ENCODE measurements around the gene RNF175.

RNF175 gene

DNA sequence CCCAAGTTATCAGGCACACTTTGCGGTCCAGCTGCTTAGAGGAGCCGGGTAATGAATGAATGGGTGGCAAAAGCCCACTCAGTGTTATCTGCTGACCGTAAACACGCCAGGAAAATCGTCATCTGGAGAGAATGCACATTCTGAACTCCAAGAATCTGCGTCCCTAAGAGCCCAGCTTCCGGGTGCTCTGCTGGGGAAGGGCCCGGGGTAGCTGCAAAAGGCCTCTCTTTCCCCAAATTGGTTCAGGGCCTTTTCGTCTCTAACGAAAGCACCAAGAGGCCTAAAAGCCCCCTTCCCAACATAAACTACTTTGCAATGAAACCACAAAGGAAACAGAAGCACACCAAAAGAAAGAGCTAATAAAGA lies 30.7 kb upstream of the RNF175 start:
- ChIA-PET CTCF (no interaction called here), POLR2A (no interaction called here)
- TF ChIP-seq, protein P1, sequence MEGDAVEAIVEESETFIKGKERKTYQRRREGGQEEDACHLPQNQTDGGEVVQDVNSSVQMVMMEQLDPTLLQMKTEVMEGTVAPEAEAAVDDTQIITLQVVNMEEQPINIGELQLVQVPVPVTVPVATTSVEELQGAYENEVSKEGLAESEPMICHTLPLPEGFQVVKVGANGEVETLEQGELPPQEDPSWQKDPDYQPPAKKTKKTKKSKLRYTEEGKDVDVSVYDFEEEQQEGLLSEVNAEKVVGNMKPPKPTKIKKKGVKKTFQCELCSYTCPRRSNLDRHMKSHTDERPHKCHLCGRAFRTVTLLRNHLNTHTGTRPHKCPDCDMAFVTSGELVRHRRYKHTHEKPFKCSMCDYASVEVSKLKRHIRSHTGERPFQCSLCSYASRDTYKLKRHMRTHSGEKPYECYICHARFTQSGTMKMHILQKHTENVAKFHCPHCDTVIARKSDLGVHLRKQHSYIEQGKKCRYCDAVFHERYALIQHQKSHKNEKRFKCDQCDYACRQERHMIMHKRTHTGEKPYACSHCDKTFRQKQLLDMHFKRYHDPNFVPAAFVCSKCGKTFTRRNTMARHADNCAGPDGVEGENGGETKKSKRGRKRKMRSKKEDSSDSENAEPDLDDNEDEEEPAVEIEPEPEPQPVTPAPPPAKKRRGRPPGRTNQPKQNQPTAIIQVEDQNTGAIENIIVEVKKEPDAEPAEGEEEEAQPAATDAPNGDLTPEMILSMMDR (IDR thresholded peaks at IDR 0.05; ENCODE audit: control extremely low read depth, extremely low read depth, low read depth, missing control alignments), result no peak
- no peak for DNase-seq (ENCODE audit: extremely low spot score)

DNA sequence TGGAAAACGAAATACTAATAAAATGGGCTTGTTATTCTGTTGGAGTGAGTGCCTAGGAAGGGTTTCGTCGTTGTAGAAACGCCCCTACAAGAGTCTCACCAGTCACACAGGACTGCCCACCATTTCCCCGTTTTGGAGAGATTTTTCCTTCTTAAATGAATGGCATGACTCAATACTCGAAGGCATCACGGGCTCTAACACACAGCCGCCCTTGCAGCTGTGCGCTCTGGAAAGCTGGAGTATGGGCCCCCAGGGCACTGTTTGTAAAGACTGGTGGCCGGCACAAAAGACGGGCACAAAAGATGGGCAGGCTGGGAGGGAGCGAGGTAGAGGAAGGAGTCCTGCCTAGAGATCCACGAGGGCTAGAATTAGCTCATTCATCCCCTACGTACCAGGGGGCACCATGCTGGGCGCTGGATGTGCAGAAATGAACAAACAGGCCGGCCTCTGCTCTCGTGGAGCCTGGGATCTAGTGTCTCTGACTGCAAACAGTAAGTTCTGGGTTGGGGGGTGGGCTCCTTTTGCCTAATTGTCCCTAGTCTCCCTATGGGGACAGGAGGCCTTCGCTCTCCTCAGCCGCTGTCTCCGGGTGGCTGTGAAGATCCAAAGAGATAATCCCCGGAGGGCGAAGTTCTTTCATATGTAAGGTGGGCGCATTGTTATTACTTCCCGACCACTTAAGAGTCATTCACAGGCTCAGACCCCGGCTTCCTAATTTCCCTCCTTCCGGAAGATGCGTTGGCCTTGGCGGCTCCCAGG lies 30.1 kb upstream of the RNF175 start:
- CTCF ChIA-PET, result no interaction called here
- TF ChIP-seq, protein P1 (IDR thresholded peaks at IDR 0.05; ENCODE audit: control extremely low read depth, extremely low read depth, low read depth, missing control alignments), result no peak
- DNase-seq (ENCODE audit: extremely low spot score), result no peak
- POLR2A ChIA-PET, result no interaction called here

DNA sequence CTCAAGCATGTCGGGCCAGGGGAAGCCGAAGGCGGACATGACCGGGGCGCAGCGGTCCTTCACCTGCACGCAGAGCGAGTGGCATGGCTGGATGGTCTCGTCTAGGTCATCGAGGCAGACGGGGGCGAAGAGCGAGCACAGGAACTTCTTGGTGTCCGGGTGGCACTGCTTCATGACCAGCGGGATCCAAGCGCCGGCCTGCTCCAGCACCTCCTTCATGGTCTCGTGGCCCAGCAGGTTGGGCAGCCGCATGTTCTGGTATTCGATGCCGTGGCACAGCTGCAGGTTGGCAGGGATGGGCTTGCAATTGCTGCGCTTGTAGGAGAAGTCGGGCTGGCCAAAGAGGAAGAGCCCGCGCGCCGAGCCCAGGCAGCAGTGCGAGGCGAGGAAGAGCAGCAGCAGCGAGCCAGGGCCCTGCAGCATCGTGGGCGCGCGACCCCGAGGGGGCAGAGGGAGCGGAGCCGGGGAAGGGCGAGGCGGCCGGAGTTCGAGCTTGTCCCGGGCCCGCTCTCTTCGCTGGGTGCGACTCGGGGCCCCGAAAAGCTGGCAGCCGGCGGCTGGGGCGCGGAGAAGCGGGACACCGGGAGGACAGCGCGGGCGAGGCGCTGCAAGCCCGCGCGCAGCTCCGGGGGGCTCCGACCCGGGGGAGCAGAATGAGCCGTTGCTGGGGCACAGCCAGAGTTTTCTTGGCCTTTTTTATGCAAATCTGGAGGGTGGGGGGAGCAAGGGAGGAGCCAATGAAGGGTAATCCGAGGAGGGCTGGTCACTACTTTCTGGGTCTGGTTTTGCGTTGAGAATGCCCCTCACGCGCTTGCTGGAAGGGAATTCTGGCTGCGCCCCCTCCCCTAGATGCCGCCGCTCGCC lies 28.8 kb upstream of the RNF175 start, which contains the start of gene SFRP2:
SFRP2 (minus strand) TSS at position 671 of the 864 bp plus-strand sequence; CDS start at position 423, 248 bp downstream.
- ChIA-PET POLR2A (no interaction called here), CTCF (no interaction called here)
- no peak for DNase-seq (ENCODE audit: extremely low spot score)
- TF ChIP-seq, protein P1 (IDR thresholded peaks at IDR 0.05; ENCODE audit: control extremely low read depth, extremely low read depth, low read depth, missing control alignments), result no peak

DNA sequence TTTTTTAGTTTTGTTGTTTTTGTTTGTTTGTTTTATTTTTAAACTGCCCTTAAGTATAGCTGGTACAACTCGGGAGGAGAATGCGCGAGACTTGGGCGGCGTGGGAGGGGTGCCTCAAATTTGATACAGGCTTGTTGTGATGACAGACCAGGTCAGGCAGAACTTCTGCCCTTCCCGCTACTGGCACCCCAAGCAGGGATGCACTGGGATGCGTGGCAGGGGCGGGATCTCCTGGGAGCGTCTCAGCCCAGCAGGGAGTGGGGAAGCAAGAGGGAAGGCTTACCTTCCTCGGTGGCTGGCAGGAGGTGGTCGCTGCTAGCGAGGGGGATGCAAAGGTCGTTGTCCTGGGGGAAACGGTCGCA lies 28.2 kb upstream of the RNF175 start:
- ChIA-PET POLR2A (no interaction called here), CTCF (interaction anchor here (1.5 kb wide), 1 partner anchor 8 kb away, joined by 4 read pairs; no protein-coding TSS in a partner anchor)
- no peak for DNase-seq (ENCODE audit: extremely low spot score)
- TF ChIP-seq, protein P1 (IDR thresholded peaks at IDR 0.05; ENCODE audit: control extremely low read depth, extremely low read depth, low read depth, missing control alignments), result no peak

DNA sequence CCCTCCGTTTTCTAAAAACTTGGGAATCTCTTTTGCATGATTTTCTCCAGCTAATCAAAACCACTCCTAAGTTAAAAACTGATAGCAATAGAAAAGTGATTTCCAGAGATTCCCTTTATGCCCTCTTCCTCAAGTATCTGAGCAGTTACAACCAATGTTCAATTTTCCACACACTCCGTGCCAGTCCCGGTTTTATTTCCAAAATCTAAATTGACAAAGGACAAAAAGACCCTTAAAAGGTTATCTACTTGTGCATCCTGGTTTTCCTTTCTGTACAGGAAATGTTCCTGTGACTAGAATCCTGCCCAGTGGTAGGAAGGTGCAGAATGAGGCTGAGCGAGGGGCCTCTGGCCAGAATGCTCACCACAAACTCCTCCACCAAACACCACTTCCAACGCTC lies 27.8 kb upstream of the RNF175 start:
- TF ChIP-seq, protein P1 (IDR thresholded peaks at IDR 0.05; ENCODE audit: control extremely low read depth, extremely low read depth, low read depth, missing control alignments), result no peak
- POLR2A ChIA-PET, result no interaction called here
- CTCF ChIA-PET, result interaction anchor here (1.5 kb wide), 1 partner anchor 9 kb away, joined by 4 read pairs; no protein-coding TSS in a partner anchor
- no peak for DNase-seq (ENCODE audit: extremely low spot score)

DNA sequence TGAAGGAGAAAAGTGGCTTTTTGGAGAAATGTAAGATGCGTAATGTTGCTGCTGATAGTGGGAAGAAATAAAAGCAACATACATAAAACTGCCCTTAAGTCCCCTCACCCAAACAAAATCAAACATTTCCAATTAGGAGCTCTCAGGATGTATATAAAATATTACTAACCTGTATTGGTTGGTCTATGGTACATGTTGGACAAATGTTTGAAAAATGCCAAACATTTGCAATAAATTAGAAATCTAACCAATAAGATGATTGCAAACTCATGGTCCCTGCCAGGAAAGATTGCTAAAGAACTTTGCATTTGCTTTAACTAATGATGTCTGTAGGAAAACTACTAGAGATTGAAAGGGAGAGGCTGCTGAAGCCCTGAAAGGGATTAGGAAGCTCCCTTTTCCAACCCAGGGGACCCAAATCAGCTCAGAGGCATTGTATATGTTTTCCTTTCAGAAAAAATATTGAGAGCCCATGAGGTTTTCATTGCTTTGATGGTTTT lies 27.3 kb upstream of the RNF175 start:
- no peak for DNase-seq (ENCODE audit: extremely low spot score)
- TF ChIP-seq, protein P1 (IDR thresholded peaks at IDR 0.05; ENCODE audit: control extremely low read depth, extremely low read depth, low read depth, missing control alignments), result no peak
- CTCF ChIA-PET, result interaction anchor here (1.5 kb wide), 1 partner anchor 9 kb away, joined by 4 read pairs; no protein-coding TSS in a partner anchor
- POLR2A ChIA-PET, result no interaction called here
